ENCODE data around the gene HEG1.

HEG1 gene

GRCh38 chr3:125023833-125024555 is 31.8 kb downstream of the HEG1 start:
- in situ Hi-C loops (cut with MboI; ENCODE audit: low sequenced_read_pairs) = no loop called here

- in situ Hi-C loops (cut with MboI; ENCODE audit: low sequenced_read_pairs) = no loop called here
These were observed 33.6 kb downstream of the HEG1 start for GRCh38 chr3:125022206-125022605.

GRCh38 chr3:125019271-125019670 is 36.5 kb downstream of the HEG1 start:
- in situ Hi-C loops (cut with MboI; ENCODE audit: low sequenced_read_pairs) = no loop called here

DNA sequence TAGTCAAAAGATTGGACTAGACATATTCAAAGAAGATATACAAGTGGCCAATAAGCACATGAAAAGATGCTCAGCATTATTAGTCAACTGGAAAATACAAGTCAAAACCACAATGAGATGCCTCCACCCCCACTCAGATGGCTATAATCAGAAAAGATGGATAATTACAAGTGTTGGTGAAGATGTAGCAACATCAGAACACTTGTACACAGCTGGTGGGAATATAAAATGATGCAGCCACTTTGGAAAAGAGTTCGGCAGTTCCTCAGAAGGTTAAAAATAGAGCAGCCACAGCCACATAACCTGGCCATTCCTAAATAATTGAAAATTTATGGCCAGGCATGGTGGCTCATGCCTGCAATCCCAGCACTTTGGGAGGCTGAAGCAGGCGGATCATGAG is 38.4 kb downstream of the HEG1 start:
- in situ Hi-C loops (cut with MboI; ENCODE audit: low sequenced_read_pairs) = no loop called here

GRCh38 chr3:125014570-125015179 is 41.1 kb downstream of the HEG1 start:
- in situ Hi-C loops (cut with MboI; ENCODE audit: low sequenced_read_pairs) = no loop called here

- in situ Hi-C loops (cut with MboI; ENCODE audit: low sequenced_read_pairs) = no loop called here
These were observed 42.7 kb downstream of the HEG1 start for GRCh38 chr3:125013095-125013494.

- in situ Hi-C loops (cut with MboI; ENCODE audit: low sequenced_read_pairs) = no loop called here
These were observed 43.9 kb downstream of the HEG1 start for GRCh38 chr3:125011941-125012340.

DNA sequence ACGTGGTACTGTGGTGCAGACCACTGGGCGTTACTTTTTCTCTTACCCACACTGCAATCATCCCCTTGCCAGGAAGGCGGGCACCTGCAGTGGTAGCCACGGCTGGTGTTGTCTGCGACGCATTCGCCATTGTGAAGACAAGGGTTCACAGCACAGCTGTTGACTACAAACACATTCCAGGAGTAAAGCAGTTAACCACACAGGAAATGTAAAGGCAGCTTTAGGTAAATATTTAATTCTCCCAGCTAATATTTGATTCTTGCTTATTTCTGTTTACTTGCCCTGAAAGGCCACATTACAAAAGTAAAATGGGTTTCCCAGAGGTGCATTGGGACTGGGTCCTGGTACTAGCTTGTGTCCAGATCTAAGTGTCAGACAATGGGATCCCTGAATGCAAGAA is 45.4 kb downstream of the HEG1 start:
- in situ Hi-C loops (cut with MboI; ENCODE audit: low sequenced_read_pairs) = no loop called here

DNA sequence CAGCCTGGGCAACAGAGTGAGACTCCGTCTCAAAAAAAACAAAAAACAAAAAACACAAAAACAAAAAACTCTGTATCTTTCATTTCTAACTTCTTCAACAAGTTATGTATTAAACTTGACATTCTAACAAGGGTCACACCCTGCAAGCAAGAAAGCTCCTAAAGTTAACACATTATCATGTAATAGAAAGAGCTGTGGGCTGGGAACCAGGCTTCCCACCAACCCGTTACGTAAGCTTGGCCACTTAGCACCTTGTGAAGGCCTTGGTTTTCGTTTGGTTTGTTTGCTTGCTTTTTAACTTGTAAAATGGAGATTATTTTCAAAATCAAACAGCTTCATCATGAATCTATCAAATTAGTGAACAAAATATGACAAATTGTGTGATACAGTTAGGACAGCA is 47.0 kb downstream of the HEG1 start:
- in situ Hi-C loops (cut with MboI; ENCODE audit: low sequenced_read_pairs) = no loop called here

DNA sequence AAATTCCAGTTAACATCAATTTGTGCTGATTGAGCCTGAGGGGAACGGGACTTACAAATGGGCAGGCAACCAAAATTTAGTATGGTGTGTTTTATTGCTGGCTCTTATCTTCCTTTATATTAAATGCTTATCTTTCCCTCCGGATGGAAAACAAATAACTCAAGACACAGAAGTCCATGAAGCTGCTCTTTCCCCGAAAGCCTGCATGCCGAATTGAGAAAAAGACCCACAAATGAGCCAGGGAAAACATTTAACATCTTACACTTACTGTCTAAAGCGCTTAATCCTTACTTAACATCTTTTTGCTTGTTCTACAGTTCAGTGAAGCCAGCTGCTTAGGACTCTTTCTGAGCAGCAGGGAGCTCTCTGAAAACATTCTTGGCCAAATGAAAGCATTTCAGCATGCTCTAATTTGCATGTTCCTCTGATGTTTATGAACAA is 49.5 kb downstream of the HEG1 start:
- in situ Hi-C loops (cut with MboI; ENCODE audit: low sequenced_read_pairs) = no loop called here

DNA sequence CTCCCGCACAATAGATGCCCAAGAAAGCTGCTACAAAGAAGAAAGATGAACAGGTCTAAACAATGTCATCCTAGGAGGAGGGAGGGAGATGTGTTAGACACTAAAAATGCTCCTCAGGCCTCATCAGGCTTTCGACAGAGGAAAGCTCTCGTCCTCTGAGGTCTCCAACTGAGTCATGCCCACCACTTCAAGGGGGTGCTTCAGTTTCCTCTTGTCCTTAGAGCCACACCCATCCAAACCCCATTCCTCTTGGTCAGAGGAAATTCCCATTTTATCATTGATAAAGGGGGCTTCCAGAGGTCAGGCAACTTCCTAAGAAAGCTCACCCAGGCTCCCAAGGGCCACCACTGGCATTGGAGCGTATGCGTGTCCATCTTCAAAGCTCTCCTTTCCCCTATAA is 50.1 kb downstream of the HEG1 start:
- in situ Hi-C loops (cut with MboI; ENCODE audit: low sequenced_read_pairs) = no loop called here

- in situ Hi-C loops (cut with MboI; ENCODE audit: low sequenced_read_pairs) = no loop called here
These were observed 50.6 kb downstream of the HEG1 start for GRCh38 chr3:125005222-125005621.

GRCh38 chr3:125003859-125004595 is 51.8 kb downstream of the HEG1 start:
- in situ Hi-C loops (cut with MboI; ENCODE audit: low sequenced_read_pairs) = no loop called here

- in situ Hi-C loops (cut with MboI; ENCODE audit: low sequenced_read_pairs) = no loop called here
These were observed 52.4 kb downstream of the HEG1 start for GRCh38 chr3:125003369-125003853.

DNA sequence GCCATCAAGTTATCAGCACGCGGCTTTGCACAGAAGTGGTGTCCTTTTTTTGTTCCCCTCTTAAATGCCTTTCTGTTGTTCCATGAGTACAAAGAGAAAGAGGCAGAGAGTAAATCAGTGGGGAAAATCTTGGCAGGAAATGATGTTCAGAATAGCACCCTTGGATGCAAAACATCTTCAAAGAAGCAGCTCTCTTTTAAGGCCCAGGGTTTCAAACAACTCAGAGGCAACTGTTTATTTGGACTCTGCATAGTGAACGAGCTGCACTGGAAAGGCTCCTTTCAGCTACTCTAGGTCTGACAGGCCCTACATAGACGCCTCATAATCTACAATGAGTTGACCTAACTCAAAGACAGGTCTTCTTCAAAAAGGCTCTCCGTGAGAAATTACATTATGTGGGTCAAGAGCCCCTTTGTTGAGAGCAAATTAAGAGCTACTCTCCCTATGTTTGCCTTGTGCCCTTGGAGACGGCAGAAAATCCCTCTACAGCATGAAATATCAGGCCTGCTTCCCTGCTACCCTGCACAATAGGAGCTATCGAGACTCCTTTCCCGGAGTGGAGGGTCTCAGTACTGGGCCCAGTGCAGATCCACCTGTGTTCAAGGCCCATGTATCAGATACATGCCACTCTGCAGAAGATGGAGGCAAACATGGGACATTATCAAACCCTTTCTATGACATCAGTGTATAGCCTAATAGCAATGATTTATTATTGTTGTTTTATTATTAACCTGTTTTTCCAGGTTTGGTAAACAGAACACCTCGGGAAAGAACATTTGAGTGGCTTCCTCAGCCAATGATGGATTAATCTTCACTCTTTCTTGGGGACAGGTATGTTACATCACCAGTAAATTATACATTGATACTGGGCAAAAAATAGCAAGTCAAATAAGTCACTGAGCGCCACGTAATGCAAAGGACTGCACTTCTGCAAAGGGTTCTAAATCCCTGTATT is 53.1 kb downstream of the HEG1 start:
- in situ Hi-C loops (cut with MboI; ENCODE audit: low sequenced_read_pairs) = no loop called here

DNA sequence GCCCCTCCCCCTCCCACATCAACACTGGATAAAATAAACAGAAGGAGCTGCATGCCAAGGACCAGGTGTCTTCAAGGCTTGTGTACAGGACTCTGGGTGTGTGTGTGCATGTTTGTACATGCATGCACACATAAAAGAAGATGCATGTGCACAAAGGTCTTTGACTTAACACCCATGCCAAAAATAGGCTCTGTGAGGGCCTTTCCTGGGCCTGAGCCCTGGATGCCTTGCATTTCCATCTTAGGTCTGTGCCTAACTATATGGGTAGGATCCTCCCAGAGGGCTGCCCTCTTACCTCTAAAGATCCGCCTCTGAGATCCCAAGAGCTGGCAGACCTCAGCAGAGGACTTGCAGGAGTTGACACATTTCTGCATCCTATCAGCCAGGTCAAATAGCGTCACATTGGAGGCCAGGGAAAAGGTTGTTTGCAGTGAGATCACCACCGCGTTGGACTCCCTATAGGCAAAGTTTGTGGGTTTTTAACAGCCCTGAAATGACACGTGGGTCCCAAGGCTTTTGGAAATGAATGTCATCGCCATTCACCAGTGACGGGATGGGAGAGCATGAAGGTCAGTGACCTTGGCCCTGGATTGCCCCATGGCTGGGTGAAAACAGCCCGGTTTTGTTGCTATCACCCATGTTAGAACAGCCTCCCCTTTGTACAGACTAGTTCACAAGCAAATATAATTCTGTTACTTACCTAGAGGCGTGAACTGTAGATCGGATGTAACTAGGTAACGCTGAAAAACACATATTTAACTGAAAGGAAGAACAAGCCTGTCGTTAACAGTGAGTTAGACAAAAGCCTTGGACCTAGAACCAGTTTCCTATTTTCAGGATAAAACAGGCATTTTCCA is 54.0 kb downstream of the HEG1 start:
- in situ Hi-C loops (cut with MboI; ENCODE audit: low sequenced_read_pairs) = no loop called here

GRCh38 chr3:125000661-125001060 is 55.1 kb downstream of the HEG1 start:
- in situ Hi-C loops (cut with MboI; ENCODE audit: low sequenced_read_pairs) = no loop called here

DNA sequence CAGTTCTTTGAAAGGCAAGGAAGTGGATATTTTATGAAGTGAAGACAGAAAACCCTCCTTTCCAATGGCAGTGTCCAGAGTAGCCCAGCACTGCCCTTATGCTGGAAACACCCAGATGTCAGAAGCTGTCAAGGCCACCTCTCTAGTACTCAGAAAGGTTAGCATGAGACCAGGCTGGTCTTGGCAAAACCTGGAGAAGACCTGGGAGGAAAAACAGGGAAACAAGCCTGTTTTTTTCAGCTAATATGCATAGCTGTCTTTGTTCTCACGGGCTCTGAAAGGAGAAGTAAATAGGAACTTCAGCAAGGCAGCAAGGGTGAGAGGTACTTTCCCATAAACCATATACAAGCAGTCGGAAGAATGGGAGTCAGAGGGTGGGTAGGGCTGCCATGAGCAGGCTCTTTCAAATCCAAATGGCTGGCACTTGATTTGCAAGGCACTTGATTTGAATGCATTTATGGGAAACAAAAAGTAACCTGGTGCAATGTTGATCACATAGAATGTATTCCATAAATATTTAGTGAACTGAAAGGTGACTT is 55.8 kb downstream of the HEG1 start:
- in situ Hi-C loops (cut with MboI; ENCODE audit: low sequenced_read_pairs) = no loop called here

DNA sequence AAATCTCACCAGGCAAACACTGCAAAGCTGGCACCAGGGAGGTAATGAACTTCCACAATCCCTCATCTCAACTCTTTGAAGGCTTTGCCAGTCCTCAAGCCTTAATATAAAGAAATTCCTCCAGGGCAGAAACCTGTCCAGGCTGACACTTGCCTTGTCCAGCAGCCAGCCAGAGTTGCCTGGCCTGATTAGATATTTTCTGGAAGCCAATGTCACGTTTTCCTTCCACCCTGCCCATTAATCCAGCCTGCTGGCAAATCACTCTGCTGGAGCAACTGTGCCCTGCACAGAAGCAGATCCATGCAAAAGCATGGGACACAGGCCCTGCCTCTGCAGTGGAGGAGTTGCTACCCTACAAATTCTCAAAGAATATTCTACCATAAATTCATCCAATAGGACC is 56.5 kb downstream of the HEG1 start:
- in situ Hi-C loops (cut with MboI; ENCODE audit: low sequenced_read_pairs) = no loop called here

DNA sequence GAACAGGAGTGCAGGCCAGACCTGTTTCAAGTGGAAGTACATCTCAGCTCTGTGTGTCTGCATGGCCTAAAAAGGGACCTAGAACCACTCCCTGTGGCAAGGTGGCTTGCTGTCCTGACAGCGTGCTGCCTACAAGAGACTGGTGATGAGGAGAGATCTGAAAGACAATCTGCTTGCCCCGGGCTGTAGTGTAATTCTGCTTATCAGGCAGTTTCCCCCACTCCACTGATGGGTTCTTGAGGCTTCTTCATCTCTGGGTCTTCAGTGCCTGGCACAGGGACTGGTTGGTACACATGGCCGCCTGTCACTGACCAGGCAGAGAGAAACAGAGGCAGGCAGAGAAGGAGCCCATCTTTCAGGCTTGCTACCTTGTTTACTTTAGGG is 57.6 kb downstream of the HEG1 start:
- in situ Hi-C loops (cut with MboI; ENCODE audit: low sequenced_read_pairs) = no loop called here
